HuH-7 (cell line): Measurements from ENCODE around the gene TMEM8B.

ENCODE experiments used
- DNase-seq: peaks from one replicate; pipeline ENCODE4 v3.0.0; 2011; ENCODE audit warnings: low spot score

The TMEM8B gene

GRCh38 chr9:35811381-35812024 is 17.5 kb upstream of the TMEM8B start:
- no peak for DNase-seq

GRCh38 chr9:35812025-35812602 is 16.9 kb upstream of the TMEM8B start, which contains the start of gene SPAG8:
Gene SPAG8 (minus strand): TSS chr9:35812262. CDS start chr9:35812147, 115 bp downstream.
- peak; percentile 85 for DNase-seq

- peak; percentile 61 for DNase-seq
Observed at GRCh38 chr9:35813434-35814105, 15.5 kb upstream of the TMEM8B start.

- peak; percentile 77 for DNase-seq
Observed at GRCh38 chr9:35814106-35814840, 14.8 kb upstream of the TMEM8B start.

- peak; percentile 91 for DNase-seq
Observed at GRCh38 chr9:35814841-35815543, 14.0 kb upstream of the TMEM8B start, which contains the start of gene HINT2. Gene HINT2 (minus strand): TSS chr9:35815042. CDS start chr9:35814979, 63 bp downstream.

GRCh38 chr9:35816708-35817107 is 12.3 kb upstream of the TMEM8B start:
- no peak for DNase-seq

- no peak for DNase-seq
Observed at GRCh38 chr9:35818341-35818740, 10.7 kb upstream of the TMEM8B start.

- DNase-seq: no peak
Observed at GRCh38 chr9:35820076-35820475, 9.0 kb upstream of the TMEM8B start.

GRCh38 chr9:35822926-35823325 is 6.1 kb upstream of the TMEM8B start:
- no peak for DNase-seq

GRCh38 chr9:35826071-35826701 is 2.8 kb upstream of the TMEM8B start:
- DNase-seq: peak; percentile 58

- DNase-seq: no peak
Observed at GRCh38 chr9:35827486-35827885, 1.5 kb upstream of the TMEM8B start.

GRCh38 chr9:35828716-35829083 is 328 bp upstream of the TMEM8B start, which contains the start of gene FAM221B:
Gene FAM221B (minus strand): TSS chr9:35828732. CDS start chr9:35826161, 2,571 bp downstream.
- DNase-seq: no peak

- no peak for DNase-seq
Observed at GRCh38 chr9:35829764-35830096, 702 bp downstream of the TMEM8B start.

- no peak for DNase-seq
Observed at GRCh38 chr9:35831040-35831439, 2.0 kb downstream of the TMEM8B start.

- DNase-seq: no peak
Observed at GRCh38 chr9:35832814-35833213, 3.8 kb downstream of the TMEM8B start.

GRCh38 chr9:35834260-35835215 is 5.5 kb downstream of the TMEM8B start:
- no peak for DNase-seq

GRCh38 chr9:35835216-35835632 is 6.2 kb downstream of the TMEM8B start:
- DNase-seq: peak; percentile 70

- DNase-seq: peak; percentile 43
Observed at GRCh38 chr9:35835766-35836165, 6.7 kb downstream of the TMEM8B start.

GRCh38 chr9:35836595-35836994 is 7.6 kb downstream of the TMEM8B start:
- DNase-seq: no peak

- DNase-seq: no peak
Observed at GRCh38 chr9:35839926-35840325, 10.9 kb downstream of the TMEM8B start.
